Left kidney (tissue), 2 donors: ENCODE results near the gene LMO2. TPM values are rescaled to one million over a fixed set of nuclear protein-coding genes. Genes with fewer than 3 reads are reported as not detected.
"Not testable (repeated sequence)": the region's sequence is repeated elsewhere in the genome, so short reads cannot be mapped to it uniquely, and the experiment has no call there.

Experiments
- DNase-seq: peaks from one replicate; pipeline ENCODE4 v3.0.0-alpha.2; 2013
- polyA plus RNA-seq: library from polyadenylated mRNA; unstranded; fragments of 120-200 nt; gene quantifications from one replicate; pipeline ENCODE4 v1.2.1, GENCODE V29; 2013; ENCODE audit not compliant: insufficient read length

LMO2 gene
- polyA plus RNA-seq, 1 donor = 28.6 TPM

DNA sequence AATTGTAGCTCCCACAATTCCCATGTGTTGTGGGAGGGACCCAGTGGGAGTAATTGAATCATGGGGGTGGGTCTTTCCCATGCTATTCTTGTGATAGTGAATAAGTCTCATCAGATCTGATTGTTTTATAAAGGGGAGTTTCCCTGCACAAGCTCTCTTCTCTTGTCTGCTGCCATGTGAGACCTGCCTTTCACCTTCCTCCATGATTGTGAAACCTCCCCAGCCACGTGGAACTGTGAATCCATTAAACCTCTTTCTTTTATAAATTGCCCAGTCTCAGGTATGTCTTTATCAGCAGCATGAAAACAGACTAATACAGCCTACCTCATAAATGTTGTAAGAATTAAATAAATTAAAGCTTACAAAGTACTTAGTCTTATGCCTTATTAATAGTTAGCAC is 25.5 kb upstream of the LMO2 start:
- not testable (repeated sequence) for DNase-seq

DNA sequence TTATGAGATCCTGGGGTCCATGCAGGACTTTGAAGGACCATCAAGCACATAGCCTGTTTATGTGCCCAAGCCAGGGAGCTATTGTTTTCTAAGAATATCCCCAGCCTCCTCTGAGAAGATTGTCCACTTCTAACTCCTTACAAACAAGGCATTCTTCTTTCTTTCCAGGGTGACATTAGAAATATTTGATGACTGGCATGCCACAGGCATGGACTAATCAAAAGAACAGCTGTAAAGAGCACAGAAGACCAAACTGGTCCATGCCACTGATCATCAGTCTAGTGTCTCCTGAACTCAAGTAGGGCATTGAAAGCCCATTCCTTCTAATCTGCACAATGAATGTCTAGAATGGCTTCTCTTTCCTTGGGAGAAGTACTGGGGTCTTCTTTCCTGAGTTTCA is 24.9 kb upstream of the LMO2 start:
- no peak for DNase-seq

GRCh38 chr11:33915526-33915925 is 23.6 kb upstream of the LMO2 start:
- no peak for DNase-seq

- DNase-seq = no peak
Observed at GRCh38 chr11:33913991-33914390, 22.1 kb upstream of the LMO2 start.

- no peak for DNase-seq
Observed at GRCh38 chr11:33912405-33913361, 20.8 kb upstream of the LMO2 start.

- no peak for DNase-seq
Observed at GRCh38 chr11:33910958-33911339, 19.1 kb upstream of the LMO2 start.

DNA sequence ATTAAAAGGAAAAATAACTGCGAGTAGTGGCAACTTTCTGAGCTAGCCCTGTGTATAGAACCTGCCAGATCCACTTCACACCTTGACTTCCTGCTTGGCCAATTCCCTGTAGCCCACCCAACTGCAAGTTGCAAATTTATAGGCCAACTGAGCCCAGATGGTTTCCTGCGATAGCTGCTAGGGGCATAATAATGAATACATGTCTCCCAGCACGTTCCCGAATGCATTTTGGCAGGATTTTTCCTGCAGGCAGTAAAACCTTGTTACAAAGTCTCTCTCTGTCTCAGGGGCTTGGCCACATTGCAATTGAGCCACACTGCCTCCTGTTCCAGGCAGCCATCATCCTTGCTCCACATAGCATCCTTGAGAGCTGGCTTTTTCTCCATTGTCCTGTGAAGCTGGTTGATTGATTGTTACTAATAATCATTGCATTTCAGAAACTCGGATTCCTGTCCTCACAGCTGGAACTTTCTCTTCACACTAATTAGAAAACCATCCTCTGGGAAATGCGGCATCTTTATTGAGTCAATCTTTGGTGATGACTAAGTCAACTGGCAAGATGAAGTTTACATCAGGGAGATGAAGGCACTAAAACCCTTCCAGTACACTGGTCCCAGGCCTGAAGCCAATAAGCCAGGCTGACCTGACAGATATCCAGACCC is 18.6 kb upstream of the LMO2 start:
- DNase-seq = no peak

GRCh38 chr11:33909552-33909951 is 17.7 kb upstream of the LMO2 start:
- no peak for DNase-seq

- DNase-seq = no peak
Observed at GRCh38 chr11:33909150-33909549, 17.3 kb upstream of the LMO2 start.

- DNase-seq = no peak
Observed at GRCh38 chr11:33907421-33907820, 15.5 kb upstream of the LMO2 start.

DNA sequence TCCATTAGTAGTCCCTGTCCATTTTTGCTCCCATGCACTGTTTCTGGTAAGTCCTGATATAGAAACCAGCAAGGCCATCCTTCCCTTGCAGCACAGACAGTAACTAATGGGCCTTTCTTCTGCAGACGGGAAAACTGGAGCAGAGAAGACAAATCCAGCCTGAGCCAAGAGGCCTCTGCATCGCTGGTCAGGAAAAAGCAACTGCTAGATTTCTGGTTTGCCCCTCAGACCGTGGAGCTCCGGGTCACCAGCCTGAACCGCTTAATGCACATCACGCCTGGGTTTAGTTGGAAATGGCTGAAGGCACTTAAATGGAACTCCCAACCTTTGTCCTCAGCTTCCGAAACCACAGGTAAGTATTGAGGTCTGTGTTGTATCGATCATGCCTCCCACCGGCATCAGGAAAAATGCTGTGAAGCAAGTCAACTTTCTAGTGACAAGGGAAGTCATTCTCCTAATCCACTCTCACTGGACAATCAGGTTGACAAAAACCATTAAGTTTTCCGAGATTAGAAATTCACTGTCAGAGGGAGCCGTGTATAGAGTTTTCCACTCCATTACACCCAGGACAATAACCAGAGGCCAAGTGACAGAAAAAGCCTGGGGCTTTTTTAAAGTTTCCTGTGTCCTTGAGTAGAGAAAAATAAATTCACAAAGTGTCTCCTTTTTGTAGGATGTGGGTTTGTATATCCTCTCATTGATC is 14.8 kb upstream of the LMO2 start:
- DNase-seq = no peak

- DNase-seq = no peak
Observed at GRCh38 chr11:33904102-33904501, 12.2 kb upstream of the LMO2 start.

GRCh38 chr11:33900159-33900840 is 8.4 kb upstream of the LMO2 start:
- DNase-seq = no peak

DNA sequence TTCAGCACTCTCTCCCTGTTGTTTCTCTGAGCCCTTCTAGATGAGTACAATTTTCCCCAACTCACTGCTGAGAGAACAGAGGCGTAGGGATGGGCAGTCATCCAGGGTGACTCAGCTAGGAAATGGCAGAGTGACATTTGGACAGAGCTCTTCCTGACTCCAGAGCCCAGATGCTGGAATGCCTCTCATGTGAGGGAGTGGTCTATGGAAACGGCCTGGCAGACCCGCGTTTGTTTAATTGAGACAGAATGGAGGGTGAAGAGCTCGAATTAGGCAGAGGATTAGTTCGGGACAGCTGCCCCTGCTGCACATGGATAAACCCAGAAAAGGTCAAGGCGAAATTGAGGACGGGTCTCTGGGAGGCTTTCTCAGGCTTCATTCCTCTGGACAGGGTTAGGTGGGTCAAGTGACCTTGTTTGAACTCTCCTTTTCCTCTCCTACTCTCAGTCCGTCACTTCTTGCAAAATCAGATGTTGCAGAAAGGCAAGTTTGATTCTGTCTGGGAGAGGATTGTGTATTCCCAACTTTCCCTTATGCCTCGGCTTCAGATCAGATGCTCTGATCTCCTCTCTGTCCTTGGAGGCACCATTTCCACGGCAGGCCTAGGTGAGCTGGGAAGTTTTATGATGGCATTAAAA is 7.6 kb upstream of the LMO2 start:
- DNase-seq = no peak

- DNase-seq = no peak
Observed at GRCh38 chr11:33898957-33899356, 7.1 kb upstream of the LMO2 start.

DNA sequence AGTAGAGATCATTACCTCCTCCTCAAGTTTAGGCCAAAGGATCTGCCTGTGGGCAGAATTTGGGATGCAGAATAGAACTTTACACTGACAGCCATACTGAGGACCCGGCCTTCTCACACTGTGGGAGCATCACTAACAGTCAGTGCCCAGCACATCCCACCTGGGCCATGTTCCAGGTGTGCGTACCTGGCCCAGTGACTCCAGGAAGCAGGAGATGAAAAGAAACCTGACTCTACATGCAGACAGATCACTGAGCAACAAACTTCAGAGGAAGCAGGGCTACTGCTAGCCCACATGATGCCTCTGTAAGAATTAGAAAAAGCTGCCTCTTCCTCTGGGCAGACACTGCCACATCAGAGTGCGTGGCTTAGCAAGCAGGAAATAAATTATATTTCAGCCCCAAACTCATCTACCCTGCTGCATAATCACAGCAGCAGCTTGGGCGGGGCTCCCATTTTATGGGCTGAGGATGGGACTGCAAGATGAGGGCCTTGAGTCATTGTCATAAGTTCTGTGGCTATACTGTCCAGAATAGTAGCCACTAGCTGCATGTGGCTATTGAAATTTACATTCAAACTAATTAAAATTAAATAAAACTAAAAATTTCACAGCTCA is 6.0 kb upstream of the LMO2 start:
- DNase-seq = no peak

DNA sequence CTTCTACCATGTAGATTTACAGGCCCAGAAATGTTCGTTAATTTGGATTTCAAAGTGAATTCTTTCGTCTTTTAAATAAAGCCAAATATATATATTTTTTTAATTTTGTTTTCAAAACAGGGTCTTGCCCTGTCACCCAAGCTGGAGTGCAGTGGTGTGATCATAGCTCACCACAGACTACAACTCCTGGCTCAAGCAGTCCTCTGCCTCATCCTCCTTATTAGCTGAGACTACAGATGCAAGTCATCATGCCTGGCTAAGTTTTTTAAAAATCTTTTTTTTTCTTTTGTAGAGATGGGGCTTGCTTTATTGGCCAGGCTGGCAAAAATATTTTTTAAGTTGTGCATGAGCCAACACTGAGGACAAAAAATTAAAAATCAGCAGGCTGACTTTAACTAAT is 5.0 kb upstream of the LMO2 start:
- no peak for DNase-seq

DNA sequence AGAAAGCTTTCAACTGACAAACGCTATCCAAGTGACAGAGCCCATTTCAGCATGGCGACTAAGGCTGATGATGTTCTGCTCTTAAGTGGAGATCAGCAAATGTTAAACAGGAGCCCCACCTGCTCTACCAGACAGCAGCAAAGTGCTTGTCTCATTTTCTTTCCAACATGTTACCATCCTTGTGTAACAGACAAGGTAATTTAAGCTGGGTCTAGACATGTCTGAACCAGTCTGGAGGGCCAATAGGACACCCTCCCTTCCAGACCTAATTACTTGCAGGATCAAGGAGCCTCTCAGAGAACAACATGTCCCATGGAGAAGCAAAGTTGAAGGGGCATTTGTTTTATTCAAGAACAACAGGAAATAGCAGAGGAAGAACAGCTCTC is 3.9 kb upstream of the LMO2 start:
- DNase-seq = no peak

- no peak for DNase-seq
Observed at GRCh38 chr11:33894398-33894746, 2.5 kb upstream of the LMO2 start.

DNA sequence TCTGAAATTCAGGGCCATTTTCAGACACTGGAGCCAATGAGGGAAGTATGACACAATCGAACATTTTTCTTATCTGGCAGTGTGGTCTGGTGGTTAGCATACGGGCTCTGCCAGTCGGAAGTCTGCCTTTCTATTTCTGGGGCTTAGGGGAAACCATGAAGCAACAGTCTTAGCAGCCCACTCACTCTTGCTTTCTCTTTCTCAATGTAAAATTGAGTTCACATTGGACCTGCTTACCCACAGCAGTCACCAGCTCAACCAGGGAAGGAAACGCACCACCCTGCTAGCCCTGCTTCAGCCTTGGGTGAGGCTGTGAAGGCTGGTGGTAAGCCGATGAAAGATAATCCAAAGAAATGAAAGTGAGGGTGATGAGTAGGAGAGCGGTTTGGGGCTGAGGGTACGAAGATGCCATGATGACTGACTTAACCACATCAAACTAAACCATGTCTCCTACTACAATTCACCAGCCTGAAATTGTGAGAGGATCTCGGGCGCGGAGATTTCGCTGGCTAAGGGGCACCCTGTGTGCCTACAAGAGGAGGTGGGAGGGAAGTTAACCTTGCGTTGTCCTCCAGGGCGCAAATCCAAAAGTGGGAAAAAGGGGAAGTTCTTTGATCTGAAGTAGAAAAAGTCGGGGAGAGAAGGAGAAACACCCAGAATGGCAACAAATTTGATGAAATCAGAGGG is 2.0 kb upstream of the LMO2 start:
- DNase-seq = no peak
